ENCODE data around the gene IPCEF1.

Gene IPCEF1

DNA sequence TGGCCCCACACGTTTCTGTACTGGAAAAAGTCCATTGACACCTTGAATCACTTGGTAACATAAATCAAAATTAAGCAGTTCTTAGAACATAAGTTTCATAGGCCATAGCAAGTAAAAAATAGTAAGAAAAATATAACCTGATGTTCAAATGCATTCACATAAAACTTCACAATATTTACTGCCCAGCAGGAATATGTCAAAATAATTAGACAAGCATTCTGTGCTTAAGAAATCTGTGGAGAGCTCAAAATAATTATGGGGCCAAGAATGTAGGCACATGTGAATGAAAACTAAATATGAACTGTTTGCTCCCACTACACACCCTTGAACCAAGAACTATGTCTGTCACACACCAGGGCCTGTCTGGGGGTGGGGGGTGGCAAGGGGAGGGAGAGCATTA, 70.8 kb downstream of the IPCEF1 start:
- H3K4me3 ChIP-seq (ENCODE audit: low read depth, low read length), result no peak overlapping the region
- no peak for TF ChIP-seq CTCF (conservative IDR thresholded peaks at IDR 0.05; ENCODE audit: low read depth, low read length)
- no peak for DNase-seq (ENCODE audit: low read depth)

GRCh38 chr6:154284313-154284853, 72.2 kb downstream of the IPCEF1 start:
- no peak for TF ChIP-seq CTCF (conservative IDR thresholded peaks at IDR 0.05; ENCODE audit: low read depth, low read length)
- DNase-seq (ENCODE audit: low read depth), result no peak
- no peak overlapping the region for H3K4me3 ChIP-seq (ENCODE audit: low read depth, low read length)

GRCh38 chr6:154280521-154280920, 76.1 kb downstream of the IPCEF1 start:
- H3K4me3 ChIP-seq (ENCODE audit: low read depth, low read length), result no peak overlapping the region
- no peak for TF ChIP-seq CTCF (conservative IDR thresholded peaks at IDR 0.05; ENCODE audit: low read depth, low read length)
- no peak for DNase-seq (ENCODE audit: low read depth)

GRCh38 chr6:154277629-154278017, 79.0 kb downstream of the IPCEF1 start:
- peak overlapping the region; percentile 19 for H3K4me3 ChIP-seq (ENCODE audit: low read depth, low read length)
- DNase-seq (ENCODE audit: low read depth), result no peak

GRCh38 chr6:154276810-154277628, 79.6 kb downstream of the IPCEF1 start:
- peak overlapping the region; percentile 19 for H3K4me3 ChIP-seq (ENCODE audit: low read depth, low read length)
- peak; percentile 55 for TF ChIP-seq CTCF (conservative IDR thresholded peaks at IDR 0.05; ENCODE audit: low read depth, low read length)
- DNase-seq (ENCODE audit: low read depth), result peak; percentile 74

More at GRCh38 chr6:154277629-154278017, 79.0 kb downstream of the IPCEF1 start:
- no peak for TF ChIP-seq CTCF (conservative IDR thresholded peaks at IDR 0.05; ENCODE audit: low read depth, low read length)

GRCh38 chr6:154274168-154274567, 82.4 kb downstream of the IPCEF1 start:
- DNase-seq (ENCODE audit: low read depth), result no peak
- H3K4me3 ChIP-seq (ENCODE audit: low read depth, low read length), result no peak overlapping the region
- TF ChIP-seq CTCF (conservative IDR thresholded peaks at IDR 0.05; ENCODE audit: low read depth, low read length), result no peak

- no peak for TF ChIP-seq CTCF (conservative IDR thresholded peaks at IDR 0.05; ENCODE audit: low read depth, low read length)
- DNase-seq (ENCODE audit: low read depth), result no peak
- no peak overlapping the region for H3K4me3 ChIP-seq (ENCODE audit: low read depth, low read length)
Observed at GRCh38 chr6:154268486-154268885, 88.1 kb downstream of the IPCEF1 start.
